ENCODE measurements around the gene ADAD1. TPM values are rescaled to one million over a fixed set of nuclear protein-coding genes. Genes with fewer than 3 reads are reported as not detected.

Gene ADAD1
- polyA plus RNA-seq, 1 donor (not counting 4 experiments of a cell fraction or from before 2014, with no cell fraction given), result not detected

DNA sequence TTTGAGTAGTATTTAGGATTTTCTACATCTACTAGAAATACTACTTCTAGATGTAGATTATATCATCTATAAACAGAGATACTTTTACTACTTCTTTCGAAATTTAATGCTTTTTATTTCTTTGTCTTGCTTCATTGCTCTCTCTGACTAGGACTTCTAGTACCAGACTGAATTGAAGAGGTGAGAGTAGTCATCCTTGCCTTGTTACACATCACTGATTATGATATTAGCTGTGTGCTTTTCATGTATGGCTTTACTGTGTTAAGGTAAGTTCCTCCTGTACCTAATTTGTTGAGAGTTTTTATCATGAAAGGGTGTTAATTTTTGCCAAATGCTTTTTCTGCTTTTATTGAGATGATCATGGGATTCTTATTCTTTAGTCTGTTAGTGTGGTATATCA lies 97.3 kb downstream of the ADAD1 start:
- no peaks in the 10 kb centered on the region for H3K4me1 ChIP-seq (ENCODE audit: control insufficient read depth, extremely low read depth, insufficient read depth, low read length)
- H3K36me3 ChIP-seq (ENCODE audit: control insufficient read depth in 2 of 2, extremely low read depth in 1 of 2, insufficient read depth in 2 of 2, low read length in 2 of 2), result no peaks in the 10 kb centered on the region
- DNase-seq (ENCODE audit: low read depth, low spot score) (no peak), FAIRE-seq (no peak)
- no peaks in the 10 kb centered on the region for H3K9me1 ChIP-seq (ENCODE audit: control insufficient read depth, extremely low read depth, insufficient read depth, low read length)
- H3K9ac ChIP-seq (ENCODE audit: control insufficient read depth, extremely low read depth, insufficient read depth, low read length), result no peak overlapping the region
- dilution Hi-C loops (cut with MboI; ENCODE audit: extremely low pct_ligation_motif_present, low sequenced_read_pairs), result no loop called here
- no peaks in the 10 kb centered on the region for H3K27me3 ChIP-seq (ENCODE audit: control insufficient read depth, extremely low read depth, insufficient read depth, low read length)
- H3K4me2 ChIP-seq (ENCODE audit: control insufficient read depth, extremely low read depth, insufficient read depth, low read depth, low read length), result no peak overlapping the region
- TF ChIP-seq, protein P1, sequence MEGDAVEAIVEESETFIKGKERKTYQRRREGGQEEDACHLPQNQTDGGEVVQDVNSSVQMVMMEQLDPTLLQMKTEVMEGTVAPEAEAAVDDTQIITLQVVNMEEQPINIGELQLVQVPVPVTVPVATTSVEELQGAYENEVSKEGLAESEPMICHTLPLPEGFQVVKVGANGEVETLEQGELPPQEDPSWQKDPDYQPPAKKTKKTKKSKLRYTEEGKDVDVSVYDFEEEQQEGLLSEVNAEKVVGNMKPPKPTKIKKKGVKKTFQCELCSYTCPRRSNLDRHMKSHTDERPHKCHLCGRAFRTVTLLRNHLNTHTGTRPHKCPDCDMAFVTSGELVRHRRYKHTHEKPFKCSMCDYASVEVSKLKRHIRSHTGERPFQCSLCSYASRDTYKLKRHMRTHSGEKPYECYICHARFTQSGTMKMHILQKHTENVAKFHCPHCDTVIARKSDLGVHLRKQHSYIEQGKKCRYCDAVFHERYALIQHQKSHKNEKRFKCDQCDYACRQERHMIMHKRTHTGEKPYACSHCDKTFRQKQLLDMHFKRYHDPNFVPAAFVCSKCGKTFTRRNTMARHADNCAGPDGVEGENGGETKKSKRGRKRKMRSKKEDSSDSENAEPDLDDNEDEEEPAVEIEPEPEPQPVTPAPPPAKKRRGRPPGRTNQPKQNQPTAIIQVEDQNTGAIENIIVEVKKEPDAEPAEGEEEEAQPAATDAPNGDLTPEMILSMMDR (optimal IDR thresholded peaks at IDR 0.05 in 1 of 3, IDR thresholded peaks at IDR 0.05 in 1 of 3, conservative IDR thresholded peaks at IDR 0.05 in 1 of 3; ENCODE audit: extremely low read depth in 1 of 3, insufficient read depth in 2 of 3, low read length in 3 of 3), result no peak
- no peak for TF ChIP-seq EZH2 (IDR thresholded peaks at IDR 0.05; ENCODE audit: low read length)
- no peak overlapping the region for H3K27ac ChIP-seq (ENCODE audit: control insufficient read depth, insufficient read depth, low read length)
- H3K9me3 ChIP-seq (ENCODE audit: control insufficient read depth, low read depth, low read length), result no peaks in the 10 kb centered on the region
- no peaks in the 10 kb centered on the region for H3K79me2 ChIP-seq (ENCODE audit: control insufficient read depth, insufficient read depth, low read length)
- no peak overlapping the region for H2AFZ ChIP-seq (ENCODE audit: control insufficient read depth, low read length)
- H3K4me3 ChIP-seq (ENCODE audit: control insufficient read depth in 2 of 3, extremely low read depth in 1 of 3, insufficient read depth in 2 of 3, low read depth in 1 of 3, low read length in 3 of 3), result no peak overlapping the region
- H4K20me1 ChIP-seq (ENCODE audit: control insufficient read depth, extremely low read depth, insufficient read depth, low read length), result no peaks in the 10 kb centered on the region

DNA sequence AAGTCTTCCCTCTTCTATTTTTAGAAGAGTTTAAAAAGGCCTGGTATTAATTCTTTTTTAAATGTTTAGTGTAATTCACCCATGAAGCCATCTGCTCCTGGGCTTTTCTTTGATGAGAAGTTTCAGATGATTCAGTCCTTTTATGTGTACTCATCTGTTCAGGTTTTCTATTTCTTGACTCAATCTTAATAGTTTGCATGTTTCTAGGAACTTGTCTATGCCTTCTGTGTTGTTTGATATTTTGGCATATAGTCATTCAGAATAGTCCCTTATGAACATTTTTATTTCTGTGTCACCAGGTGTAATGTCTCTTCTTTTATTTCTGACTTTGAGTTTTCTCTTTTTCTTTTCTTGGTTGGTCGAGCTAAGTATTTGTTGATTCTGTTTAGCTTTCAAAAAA lies 97.9 kb downstream of the ADAD1 start:
- Histone ChIP-seq H3K9me3 (ENCODE audit: control insufficient read depth, low read depth, low read length) (no peaks in the 10 kb centered on the region), H3K27me3 (ENCODE audit: control insufficient read depth, extremely low read depth, insufficient read depth, low read length) (no peaks in the 10 kb centered on the region), H3K36me3 (ENCODE audit: control insufficient read depth in 2 of 2, extremely low read depth in 1 of 2, insufficient read depth in 2 of 2, low read length in 2 of 2) (no peaks in the 10 kb centered on the region), H3K27ac (ENCODE audit: control insufficient read depth, insufficient read depth, low read length) (no peak overlapping the region), H3K79me2 (ENCODE audit: control insufficient read depth, insufficient read depth, low read length) (no peaks in the 10 kb centered on the region), H3K4me2 (ENCODE audit: control insufficient read depth, extremely low read depth, insufficient read depth, low read depth, low read length) (no peak overlapping the region), H3K9ac (ENCODE audit: control insufficient read depth, extremely low read depth, insufficient read depth, low read length) (no peak overlapping the region), H4K20me1 (ENCODE audit: control insufficient read depth, extremely low read depth, insufficient read depth, low read length) (no peaks in the 10 kb centered on the region), H2AFZ (ENCODE audit: control insufficient read depth, low read length) (no peak overlapping the region), H3K4me3 (ENCODE audit: control insufficient read depth in 2 of 3, extremely low read depth in 1 of 3, insufficient read depth in 2 of 3, low read depth in 1 of 3, low read length in 3 of 3) (no peak overlapping the region), H3K4me1 (ENCODE audit: control insufficient read depth, extremely low read depth, insufficient read depth, low read length) (no peaks in the 10 kb centered on the region), H3K9me1 (ENCODE audit: control insufficient read depth, extremely low read depth, insufficient read depth, low read length) (no peaks in the 10 kb centered on the region)
- DNase-seq (ENCODE audit: low read depth, low spot score), result no peak
- dilution Hi-C loops (cut with MboI; ENCODE audit: extremely low pct_ligation_motif_present, low sequenced_read_pairs), result no loop called here
- TF ChIP-seq, protein P1 (optimal IDR thresholded peaks at IDR 0.05 in 1 of 3, IDR thresholded peaks at IDR 0.05 in 1 of 3, conservative IDR thresholded peaks at IDR 0.05 in 1 of 3; ENCODE audit: extremely low read depth in 1 of 3, insufficient read depth in 2 of 3, low read length in 3 of 3), result no peak
- TF ChIP-seq EZH2 (IDR thresholded peaks at IDR 0.05; ENCODE audit: low read length), result no peak
- no peak for FAIRE-seq

Other genes with a start within 250 kb of the ADAD1 start
- gene BLTP1, start 226.7 kb upstream of the ADAD1 start, polyA plus RNA-seq, result 20.5 to 30.9 TPM (median 28.9 TPM) in 3 replicates
- not detected in 3 replicates for gene IL2, start 77.7 kb downstream of the ADAD1 start, polyA plus RNA-seq
- not detected in 3 replicates for gene IL21, start 242.1 kb downstream of the ADAD1 start, polyA plus RNA-seq